Effector memory CD4-positive, alpha-beta T cell (primary cell): ENCODE measurements around the gene OR2B2.

ENCODE experiments used
- DNase-seq, 3 donors: peaks; one replicate each; pipeline ENCODE4 v3.0.0-alpha.2; 2020
- H3K27ac ChIP-seq: 2 replicates; pipeline ENCODE4 v1.7.0; 2013; ENCODE audit warnings: mild to moderate bottlenecking, low read length, moderate library complexity; ENCODE audit not compliant: insufficient read depth, poor library complexity, severe bottlenecking
- H3K27me3 ChIP-seq: replicated peaks from 2 replicates; pipeline ENCODE4 v1.7.0; 2013; ENCODE audit warnings: mild to moderate bottlenecking, low read length; ENCODE audit not compliant: insufficient read depth, control insufficient read depth, poor library complexity, severe bottlenecking
- H3K36me3 ChIP-seq: 2 replicates; pipeline ENCODE4 v1.7.0; 2013; ENCODE audit warnings: mild to moderate bottlenecking, low read length, moderate library complexity; ENCODE audit not compliant: control insufficient read depth, insufficient read depth
- H3K4me1 ChIP-seq: 2 replicates; pipeline ENCODE4 v1.7.0; 2013; ENCODE audit warnings: low read length, mild to moderate bottlenecking; ENCODE audit not compliant: control insufficient read depth, insufficient read depth, poor library complexity, severe bottlenecking
- H3K4me3 ChIP-seq: 2 replicates; pipeline ENCODE4 v1.7.0; 2013; ENCODE audit warnings: low read length, low read depth, mild to moderate bottlenecking; ENCODE audit not compliant: insufficient read depth, poor library complexity, severe bottlenecking
- H3K9me3 ChIP-seq: 2 replicates; pipeline ENCODE4 v1.7.0; 2013; ENCODE audit warnings: mild to moderate bottlenecking, low read length, moderate library complexity; ENCODE audit not compliant: control insufficient read depth

OR2B2 gene

GRCh38 chr6:27894839-27895762 lies 17.1 kb downstream of the OR2B2 start:
- DNase-seq: peak; percentile 43 to 56 (median 45)
- Histone ChIP-seq H3K27me3 (no peaks in the 10 kb centered on the region), H3K4me1 (peaks cover 11% of the 10 kb centered on the region)

GRCh38 chr6:27893836-27894807 lies 18.1 kb downstream of the OR2B2 start:
- H3K27ac ChIP-seq: peak overlapping the region; percentile 72

More at GRCh38 chr6:27894839-27895762, 17.1 kb downstream of the OR2B2 start:
- H3K27ac ChIP-seq: peak overlapping the region; percentile 72
- peak overlapping the region; percentile 59 for H3K4me3 ChIP-seq
- H3K36me3 ChIP-seq: no peaks in the 10 kb centered on the region
- H3K9me3 ChIP-seq: no peaks in the 10 kb centered on the region

GRCh38 chr6:27893059-27893835 lies 18.9 kb downstream of the OR2B2 start:
- H3K4me3 ChIP-seq: peak overlapping the region; percentile 59
- peak overlapping the region; percentile 72 for H3K27ac ChIP-seq
- no peaks in the 10 kb centered on the region for H3K9me3 ChIP-seq
- no peaks in the 10 kb centered on the region for H3K27me3 ChIP-seq
- no peaks in the 10 kb centered on the region for H3K36me3 ChIP-seq
- H3K4me1 ChIP-seq: peaks cover 11% of the 10 kb centered on the region
- DNase-seq: peak; percentile 76 to 83 (median 83)

More at GRCh38 chr6:27893836-27894807, 18.1 kb downstream of the OR2B2 start:
- Histone ChIP-seq H3K4me3 (peak overlapping the region; percentile 59), H3K27me3 (no peaks in the 10 kb centered on the region), H3K36me3 (no peaks in the 10 kb centered on the region), H3K4me1 (peaks cover 11% of the 10 kb centered on the region), H3K9me3 (no peaks in the 10 kb centered on the region)
- DNase-seq: peak; percentile 55 to 71 (median 60)

GRCh38 chr6:27892649-27893058 lies 19.5 kb downstream of the OR2B2 start:
- no peaks in the 10 kb centered on the region for H3K27me3 ChIP-seq
- no peaks in the 10 kb centered on the region for H3K36me3 ChIP-seq
- no peaks in the 10 kb centered on the region for H3K9me3 ChIP-seq
- peak overlapping the region; percentile 59 for H3K4me3 ChIP-seq
- peak overlapping the region; percentile 72 for H3K27ac ChIP-seq
- DNase-seq: no peak
- peaks cover 11% of the 10 kb centered on the region for H3K4me1 ChIP-seq

- Histone ChIP-seq H3K36me3 (no peaks in the 10 kb centered on the region), H3K4me3 (no peak overlapping the region), H3K4me1 (peaks cover 11% of the 10 kb centered on the region), H3K27ac (no peak overlapping the region), H3K27me3 (no peaks in the 10 kb centered on the region), H3K9me3 (no peaks in the 10 kb centered on the region)
- DNase-seq: no peak
Measured at GRCh38 chr6:27891320-27891875, 20.8 kb downstream of the OR2B2 start.

- Histone ChIP-seq H3K4me1 (peaks cover 11% of the 10 kb centered on the region), H3K4me3 (peak overlapping the region; percentile 37), H3K27ac (no peak overlapping the region), H3K36me3 (no peaks in the 10 kb centered on the region), H3K9me3 (no peaks in the 10 kb centered on the region), H3K27me3 (no peaks in the 10 kb centered on the region)
- peak; percentile 66 to 72 (median 69) for DNase-seq
Measured at GRCh38 chr6:27890445-27891319, 21.5 kb downstream of the OR2B2 start.

- H3K4me3 ChIP-seq: peak overlapping the region; percentile 37
- no peaks in the 10 kb centered on the region for H3K36me3 ChIP-seq
- peaks cover 8% of the 10 kb centered on the region for H3K4me1 ChIP-seq
- DNase-seq: no peak
- H3K27ac ChIP-seq: no peak overlapping the region
- H3K9me3 ChIP-seq: no peaks in the 10 kb centered on the region
- H3K27me3 ChIP-seq: no peaks in the 10 kb centered on the region
Measured at GRCh38 chr6:27889628-27890444, 22.4 kb downstream of the OR2B2 start.

- H3K4me3 ChIP-seq: no peak overlapping the region
Measured at GRCh38 chr6:27889275-27889627, 22.9 kb downstream of the OR2B2 start.

More at GRCh38 chr6:27889275-27889627, 22.9 kb downstream of the OR2B2 start:
- Histone ChIP-seq H3K27ac (no peak overlapping the region), H3K4me1 (peaks cover 8% of the 10 kb centered on the region), H3K27me3 (no peaks in the 10 kb centered on the region), H3K9me3 (no peaks in the 10 kb centered on the region), H3K36me3 (no peaks in the 10 kb centered on the region)
- no peak for DNase-seq
